Calu3 (cell line): ENCODE data around the gene CACNG4. TPM values are rescaled to one million over a fixed set of nuclear protein-coding genes. Genes with fewer than 3 reads are reported as not detected.

Experiments used
- BruUV-seq: library from RNA; stranded (reverse); fragments of 400-500 nt; replicated peaks from 2 replicates; lab custom pipeline; 2021; lab: Mats Ljungman, UMichigan
- CTCF ChIA-PET: fragments of 300-600 bp; sonication (Branson Sonifier 250); formaldehyde crosslinking; loops from one replicate; lab custom pipeline; 2022; ENCODE audit warnings: antibody characterized with exemption; lab: Charles Lee
- DNase-seq: peaks from one replicate; pipeline ENCODE4 v3.0.0; 2022
- H3K27ac Mint-ChIP-seq: one replicate; pipeline ENCODE4 v1.8.0; 2022; ENCODE audit warnings: mixed read lengths; ENCODE audit not compliant: unreplicated experiment
- H3K27me3 Mint-ChIP-seq: one replicate; pipeline ENCODE4 v1.8.0; 2022; ENCODE audit warnings: mixed read lengths; ENCODE audit not compliant: unreplicated experiment
- H3K36me3 Mint-ChIP-seq: one replicate; pipeline ENCODE4 v1.8.0; 2022; ENCODE audit warnings: mild to moderate bottlenecking, moderate library complexity, mixed read lengths; ENCODE audit not compliant: insufficient read depth, unreplicated experiment
- H3K4me1 Mint-ChIP-seq: one replicate; pipeline ENCODE4 v1.8.0; 2022; ENCODE audit warnings: mild to moderate bottlenecking, low read depth, mixed read lengths; ENCODE audit not compliant: unreplicated experiment
- H3K4me3 Mint-ChIP-seq: one replicate; pipeline ENCODE4 v1.8.0; 2022; ENCODE audit warnings: mild to moderate bottlenecking, low read depth, moderate library complexity, mixed read lengths; ENCODE audit not compliant: unreplicated experiment
- H3K9me3 Mint-ChIP-seq: one replicate; pipeline ENCODE4 v1.8.0; 2022; ENCODE audit warnings: low read depth, mixed read lengths; ENCODE audit not compliant: unreplicated experiment
- CTCF ChIP-seq: fragments of 200-600 bp; IDR thresholded peaks from one replicate; pipeline ENCODE4 v1.8.0; 2022; ENCODE audit warnings: antibody characterized with exemption; ENCODE audit not compliant: unreplicated experiment
- intact Hi-C: fragments of 100-400 bp; cut with micrococcal nuclease; formaldehyde crosslinking; loops from one replicate; pipeline ENCODE4 v1.10.0; 2022; ENCODE audit not compliant: unreplicated experiment
- total RNA-seq: library from RNA; stranded (reverse); gene quantifications from 2 replicates; pipeline ENCODE4 v1.2.3, GENCODE V29; 2022

Gene CACNG4
- total RNA-seq, 1 experiment from 2014 or later: 3.8 TPM

DNA sequence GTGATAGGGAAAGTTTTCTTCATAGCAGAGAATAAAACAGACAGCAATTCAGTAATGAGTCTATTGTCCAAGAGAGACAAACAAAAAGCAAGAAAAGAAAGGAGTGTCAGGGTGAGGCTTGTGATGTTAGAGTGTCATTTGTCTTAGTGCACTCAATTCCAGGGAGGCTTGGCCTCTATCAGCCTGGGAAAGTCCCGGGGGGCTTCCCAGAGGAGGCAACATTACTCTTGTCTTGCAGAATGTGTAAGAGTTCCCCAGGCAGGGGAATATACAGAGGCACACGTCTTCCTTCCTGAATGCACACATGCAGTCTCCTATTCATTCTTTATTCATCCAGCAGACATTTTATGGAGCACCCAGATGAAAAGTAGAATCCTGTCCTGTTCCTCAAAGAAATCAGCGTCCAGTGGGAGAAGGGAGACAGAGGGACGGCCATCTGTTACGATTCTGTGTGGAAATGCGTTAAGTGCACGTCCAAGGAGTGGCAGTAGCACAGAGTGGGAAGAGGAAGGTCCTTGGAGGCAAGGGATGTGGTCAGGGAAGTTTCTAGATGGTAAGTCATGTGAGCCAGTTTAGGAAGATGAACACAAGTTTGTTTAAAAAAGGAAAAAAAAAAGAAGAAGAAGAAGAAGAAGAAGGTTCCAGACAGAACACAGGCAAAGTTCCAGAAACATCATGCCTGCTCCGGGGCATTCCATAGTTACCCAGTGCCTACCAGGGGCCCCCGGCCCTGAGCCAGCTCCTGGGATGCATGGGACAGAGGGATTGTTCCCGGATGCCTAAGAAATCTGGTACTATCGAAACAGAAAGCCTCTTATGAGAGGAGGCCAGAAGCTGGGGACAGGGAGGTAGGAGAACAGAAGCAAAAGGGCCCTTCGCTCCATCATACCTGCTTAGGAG, 21.1 kb downstream of the CACNG4 start:
- Mint-ChIP-seq H3K27ac (no peak overlapping the region), H3K27me3 (peaks cover 15% of the 10 kb centered on the region)
- BruUV-seq: no TSS peak

GRCh38 chr17:66986659-66987058, 22.2 kb downstream of the CACNG4 start:
- no peak for DNase-seq
- no TSS peak for BruUV-seq
- CTCF ChIA-PET: no interaction called here
- H3K27ac Mint-ChIP-seq: no peak overlapping the region
- no peaks in the 10 kb centered on the region for H3K9me3 Mint-ChIP-seq
- TF ChIP-seq CTCF: no peak
- intact Hi-C loops: no loop called here
- H3K27me3 Mint-ChIP-seq: peaks cover 15% of the 10 kb centered on the region
- H3K36me3 Mint-ChIP-seq: no peaks in the 10 kb centered on the region
- H3K4me3 Mint-ChIP-seq: no peak overlapping the region
- peaks cover 7% of the 10 kb centered on the region for H3K4me1 Mint-ChIP-seq

More for the DNA sequence above, 21.1 kb downstream of the CACNG4 start:
- no peak for TF ChIP-seq CTCF
- intact Hi-C loops: no loop called here
- Mint-ChIP-seq H3K4me3 (no peak overlapping the region), H3K4me1 (peaks cover 7% of the 10 kb centered on the region), H3K36me3 (no peaks in the 10 kb centered on the region), H3K9me3 (no peaks in the 10 kb centered on the region)
- no peak for DNase-seq
- CTCF ChIA-PET: no interaction called here

GRCh38 chr17:66987059-66987616, 22.6 kb downstream of the CACNG4 start:
- Mint-ChIP-seq H3K4me3 (no peak overlapping the region), H3K27me3 (peaks cover 15% of the 10 kb centered on the region), H3K36me3 (no peaks in the 10 kb centered on the region), H3K27ac (no peak overlapping the region), H3K4me1 (peaks cover 7% of the 10 kb centered on the region), H3K9me3 (no peaks in the 10 kb centered on the region)
- TF ChIP-seq CTCF: no peak
- intact Hi-C loops: no loop called here
- CTCF ChIA-PET: no interaction called here
- DNase-seq: no peak
- BruUV-seq: no TSS peak

DNA sequence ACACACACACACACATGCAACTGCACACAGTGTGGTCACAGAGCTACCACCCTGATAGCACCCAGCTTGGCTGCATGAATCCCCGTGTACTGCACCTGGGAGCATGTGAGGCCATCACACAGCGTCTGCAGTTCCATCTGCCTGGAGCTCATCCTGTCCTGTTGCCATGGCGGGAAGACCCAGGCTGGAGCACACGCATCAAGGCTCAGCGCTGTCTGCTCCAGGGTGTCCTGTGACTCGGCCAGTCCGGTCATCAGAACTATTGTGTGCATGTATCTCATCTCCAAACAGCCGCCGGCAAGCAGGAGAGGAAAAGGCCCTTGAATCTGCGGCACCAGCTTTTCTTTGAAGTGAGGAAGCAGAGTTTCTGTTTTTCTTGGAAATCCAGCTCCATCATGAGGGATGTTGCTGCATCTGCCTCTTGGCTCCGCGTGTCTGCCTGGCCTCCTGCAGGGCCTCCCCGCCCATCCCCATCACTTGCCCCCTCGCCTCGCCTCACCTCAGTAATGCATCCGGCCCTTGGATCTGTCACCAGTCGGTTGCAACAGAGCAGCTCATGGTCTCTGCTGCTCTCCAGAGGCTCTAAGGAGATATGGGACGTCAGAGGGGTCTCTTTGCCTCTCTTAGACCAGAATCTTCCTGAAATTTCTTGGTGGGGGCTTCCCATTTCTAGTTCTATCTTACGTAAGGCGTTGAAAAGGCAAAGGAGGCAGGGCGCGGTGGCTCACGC, 23.7 kb downstream of the CACNG4 start:
- CTCF ChIA-PET: no interaction called here

More for the DNA sequence above, 23.7 kb downstream of the CACNG4 start:
- DNase-seq: no peak
- no peak for TF ChIP-seq CTCF
- Mint-ChIP-seq H3K9me3 (no peaks in the 10 kb centered on the region), H3K36me3 (no peaks in the 10 kb centered on the region), H3K27me3 (peaks cover 15% of the 10 kb centered on the region), H3K27ac (no peak overlapping the region), H3K4me3 (no peak overlapping the region), H3K4me1 (peaks cover 2% of the 10 kb centered on the region)
- intact Hi-C loops: no loop called here
- BruUV-seq: no TSS peak
